Ishikawa (cell line): ENCODE data around the gene GDAP2.
A peak's percentile ranks its signal among the peaks of the same experiment; 100 is the strongest.

Source experiments
- CEBPB ChIP-seq: IDR thresholded peaks from 2 replicates; pipeline ENCODE4 v1.6.1; 2012
- CREB1 ChIP-seq: IDR thresholded peaks from 2 replicates; pipeline ENCODE4 v1.6.1; 2012; ENCODE audit warnings: low read depth
- EGR1 ChIP-seq: IDR thresholded peaks from 2 replicates; pipeline ENCODE4 v1.6.1; 2012
- EP300 ChIP-seq: IDR thresholded peaks from 2 replicates; pipeline ENCODE4 v1.6.1; 2012; ENCODE audit warnings: borderline replicate concordance
- MAX ChIP-seq: IDR thresholded peaks from 2 replicates; pipeline ENCODE4 v1.6.1; 2012
- NFIC ChIP-seq: IDR thresholded peaks from 2 replicates; pipeline ENCODE4 v1.6.1; 2012
- RAD21 ChIP-seq: IDR thresholded peaks from 2 replicates; pipeline ENCODE4 v1.6.1; 2012; ENCODE audit warnings: low read depth
- TAF1 ChIP-seq: IDR thresholded peaks from 2 replicates; pipeline ENCODE4 v1.6.1; 2012; ENCODE audit warnings: low read depth, mild to moderate bottlenecking
- TCF12 ChIP-seq: IDR thresholded peaks from 2 replicates; pipeline ENCODE4 v1.6.1; 2012; ENCODE audit warnings: low read depth
- TEAD4 ChIP-seq: IDR thresholded peaks from 2 replicates; pipeline ENCODE4 v1.6.1; 2012
- YY1 ChIP-seq: IDR thresholded peaks from 2 replicates; pipeline ENCODE4 v1.6.1; 2012; ENCODE audit warnings: low read depth

GRCh38 chr1:117967477-117967876, 38.1 kb upstream of the GDAP2 start:
- TF ChIP-seq CEBPB (no peak), EGR1 (no peak), TCF12 (no peak), YY1 (no peak), TAF1 (no peak), EP300 (no peak), RAD21 (0 out of 2 replicates have a peak, but pooled peaks have one; percentile 3), MAX (no peak), TEAD4 (no peak), NFIC (no peak), CREB1 (no peak)
